KOPT-K1 (cell line): ENCODE results near the gene PHLPP1.

Source experiments
- H3K27ac ChIP-seq: fragments of 200-600 bp; sonication (generic); 2 replicates; pipeline ENCODE4 v1.5.1; 2016; ENCODE audit warnings: antibody characterized with exemption, mild to moderate bottlenecking, low read depth, low read length; ENCODE audit not compliant: poor library complexity, severe bottlenecking
- H3K36me3 ChIP-seq: fragments of 200-600 bp; sonication (generic); 2 replicates; pipeline ENCODE4 v1.5.1; 2017; ENCODE audit warnings: antibody characterized with exemption, mild to moderate bottlenecking, low read length, moderate library complexity; ENCODE audit not compliant: insufficient read depth
- H3K9me3 ChIP-seq: fragments of 200-600 bp; sonication (generic); 2 replicates; pipeline ENCODE4 v1.5.1; 2017; ENCODE audit warnings: antibody characterized with exemption, low read length, mild to moderate bottlenecking; ENCODE audit not compliant: insufficient read depth, poor library complexity, severe bottlenecking

Gene PHLPP1

DNA sequence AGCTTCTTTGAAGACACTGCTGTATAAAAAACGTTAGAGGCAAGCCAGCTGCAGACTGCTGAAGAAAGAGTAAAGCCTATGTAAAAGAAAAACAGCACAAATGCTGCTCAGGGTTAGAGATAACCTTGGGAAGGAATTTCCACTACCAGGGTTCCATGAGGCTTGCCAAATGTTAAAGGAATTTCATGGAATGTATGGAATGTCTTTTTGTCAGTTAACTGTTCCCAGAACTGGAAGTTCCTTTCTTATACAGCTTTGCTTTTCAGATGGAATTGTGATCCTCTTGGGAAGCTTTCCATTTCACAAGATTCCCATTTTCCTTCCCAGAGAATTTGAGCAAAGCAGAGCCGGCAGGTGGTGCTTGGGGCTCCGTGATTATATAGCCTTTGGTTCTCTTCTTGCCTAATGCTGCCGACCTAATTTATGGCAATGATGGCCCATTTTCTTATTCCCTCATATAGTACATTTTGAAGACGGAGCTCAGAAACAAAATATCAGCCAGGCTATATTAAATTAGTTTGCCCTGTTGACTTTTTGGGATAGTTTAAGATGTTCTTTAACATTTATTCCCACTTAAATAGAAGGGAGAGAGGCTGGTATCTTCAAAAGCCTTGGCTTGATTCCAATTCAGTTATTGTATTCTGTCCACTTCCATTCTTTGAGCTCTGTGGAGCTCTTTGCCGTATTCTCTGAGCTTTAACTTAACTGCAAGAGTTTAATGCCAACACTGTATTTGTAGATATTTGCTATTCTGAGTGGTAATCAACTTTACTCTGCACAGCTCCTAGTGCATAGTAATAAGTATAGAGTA is 162.3 kb downstream of the PHLPP1 start:
- H3K27ac ChIP-seq = no peak overlapping the region
- H3K36me3 ChIP-seq = no peaks in the 10 kb centered on the region
- H3K9me3 ChIP-seq = no peaks in the 10 kb centered on the region

DNA sequence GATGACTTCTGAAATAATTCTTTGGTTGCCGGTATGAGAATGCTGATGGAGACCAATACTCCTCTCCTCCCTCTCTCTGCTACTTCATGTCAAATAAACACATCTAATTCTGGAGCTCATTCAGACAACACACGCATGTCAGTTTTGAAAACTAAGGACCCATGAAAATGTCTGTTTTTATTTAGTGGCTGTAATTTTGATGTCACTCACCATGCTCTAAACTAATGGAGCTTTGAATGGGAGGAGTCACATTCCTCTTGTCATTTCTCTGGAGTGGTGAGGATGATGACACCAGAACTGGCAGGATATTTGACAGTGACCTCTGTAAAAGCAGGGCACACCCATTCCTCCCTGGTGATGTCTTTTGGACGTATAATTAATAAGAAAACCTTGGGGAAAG is 163.0 kb downstream of the PHLPP1 start:
- Histone ChIP-seq H3K9me3 (no peaks in the 10 kb centered on the region), H3K36me3 (no peaks in the 10 kb centered on the region), H3K27ac (no peak overlapping the region)

GRCh38 chr18:62880034-62880433 is 164.7 kb downstream of the PHLPP1 start:
- no peak overlapping the region for H3K27ac ChIP-seq
- H3K36me3 ChIP-seq = no peaks in the 10 kb centered on the region
- no peaks in the 10 kb centered on the region for H3K9me3 ChIP-seq

DNA sequence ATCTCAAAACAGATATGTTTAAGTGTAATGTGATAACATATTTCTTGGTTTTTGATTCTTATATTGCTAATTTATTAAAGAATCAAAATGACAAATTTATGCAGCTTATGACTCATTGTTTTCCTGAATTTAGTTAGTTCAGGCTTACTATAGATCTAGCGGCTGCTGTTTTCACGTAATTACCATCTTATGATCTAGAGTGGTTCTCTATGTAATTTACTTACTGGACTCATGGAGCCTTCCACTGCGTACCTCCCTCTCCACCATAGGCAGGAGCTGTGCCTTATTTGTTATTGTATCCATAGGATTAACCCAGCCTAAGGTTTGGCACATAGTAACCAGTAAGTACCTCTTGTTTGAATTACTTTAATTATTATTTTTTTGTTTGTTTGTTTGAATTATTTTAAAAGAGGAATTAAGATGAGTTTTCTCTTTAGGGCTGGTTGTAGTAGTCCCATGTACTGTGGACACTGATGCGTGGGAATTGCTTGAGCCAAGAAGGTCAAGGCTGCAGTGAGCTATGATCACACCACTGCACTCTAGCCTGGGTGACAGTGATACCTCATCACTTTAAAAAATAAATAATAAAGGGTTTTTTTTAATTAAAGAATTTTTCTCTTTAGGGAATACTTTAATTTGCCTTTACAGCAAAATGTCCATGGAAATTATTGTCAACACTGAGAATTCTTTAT is 165.5 kb downstream of the PHLPP1 start:
- Histone ChIP-seq H3K27ac (no peak overlapping the region), H3K9me3 (no peaks in the 10 kb centered on the region), H3K36me3 (no peaks in the 10 kb centered on the region)

DNA sequence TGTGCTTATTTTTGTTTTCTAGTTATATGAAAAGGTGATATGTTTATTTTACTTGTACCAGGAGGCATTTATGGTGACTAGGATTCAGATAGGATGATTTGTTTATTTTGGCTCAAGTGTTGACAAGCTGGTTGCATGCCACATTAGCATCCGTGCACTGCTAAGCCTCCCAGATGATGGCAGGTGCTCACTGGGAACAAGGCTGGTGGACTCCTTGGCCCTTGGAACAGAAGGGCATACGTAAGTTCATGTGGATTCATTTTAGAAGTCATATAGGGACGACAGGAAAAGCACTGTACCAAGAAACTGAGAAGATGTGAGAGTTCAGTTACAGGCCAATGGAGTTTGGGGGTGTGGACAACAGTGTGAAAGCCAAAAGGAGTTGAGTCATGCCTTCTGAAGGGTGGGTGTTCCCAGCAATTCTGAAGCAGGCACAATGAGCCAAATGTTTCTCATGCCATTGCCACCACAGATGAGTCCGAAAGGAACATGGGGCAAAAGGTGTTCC is 166.2 kb downstream of the PHLPP1 start:
- Histone ChIP-seq H3K27ac (no peak overlapping the region), H3K36me3 (no peaks in the 10 kb centered on the region), H3K9me3 (no peaks in the 10 kb centered on the region)

GRCh38 chr18:62883937-62884735 is 168.8 kb downstream of the PHLPP1 start:
- H3K36me3 ChIP-seq = no peaks in the 10 kb centered on the region
- H3K27ac ChIP-seq = no peak overlapping the region
- no peaks in the 10 kb centered on the region for H3K9me3 ChIP-seq

GRCh38 chr18:62885804-62886203 is 170.5 kb downstream of the PHLPP1 start:
- Histone ChIP-seq H3K27ac (no peak overlapping the region), H3K36me3 (no peaks in the 10 kb centered on the region), H3K9me3 (no peaks in the 10 kb centered on the region)

DNA sequence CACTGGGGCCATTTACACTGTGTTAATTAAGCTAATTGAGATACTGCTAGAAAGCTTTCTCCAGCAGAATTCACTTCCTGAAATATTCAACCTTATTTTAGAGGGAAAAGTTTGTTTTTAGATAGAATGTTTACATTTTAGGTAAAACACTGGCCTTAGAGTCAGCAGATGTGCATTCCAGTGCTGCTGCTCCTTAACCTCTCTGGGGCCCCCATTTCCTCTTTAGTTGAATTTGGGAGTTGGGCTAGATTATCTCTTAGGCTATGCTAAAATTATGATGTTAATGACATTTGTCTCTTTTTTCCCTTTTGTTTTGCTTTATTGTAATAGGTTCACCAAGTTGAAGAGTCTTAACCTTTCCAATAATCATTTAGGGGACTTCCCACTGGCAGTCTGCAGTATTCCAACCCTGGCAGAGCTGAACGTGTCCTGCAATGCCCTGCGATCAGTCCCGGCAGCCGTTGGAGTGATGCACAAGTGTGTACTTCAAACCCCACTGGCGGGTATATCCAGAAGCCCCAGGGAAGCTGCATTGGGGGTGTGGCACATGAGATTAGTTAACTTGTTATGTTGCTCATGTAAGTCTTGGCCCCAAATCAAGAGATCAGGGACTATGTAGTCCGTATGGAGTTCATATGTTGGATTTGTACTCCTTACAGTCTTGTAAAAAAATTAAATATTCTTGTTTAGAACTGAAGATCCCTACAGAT is 179.5 kb downstream of the PHLPP1 start:
- Histone ChIP-seq H3K36me3 (no peaks in the 10 kb centered on the region), H3K9me3 (no peaks in the 10 kb centered on the region), H3K27ac (no peak overlapping the region)

- H3K36me3 ChIP-seq = no peaks in the 10 kb centered on the region
- H3K9me3 ChIP-seq = no peaks in the 10 kb centered on the region
- H3K27ac ChIP-seq = no peak overlapping the region
Observed at GRCh38 chr18:62897153-62897552, 181.8 kb downstream of the PHLPP1 start.

DNA sequence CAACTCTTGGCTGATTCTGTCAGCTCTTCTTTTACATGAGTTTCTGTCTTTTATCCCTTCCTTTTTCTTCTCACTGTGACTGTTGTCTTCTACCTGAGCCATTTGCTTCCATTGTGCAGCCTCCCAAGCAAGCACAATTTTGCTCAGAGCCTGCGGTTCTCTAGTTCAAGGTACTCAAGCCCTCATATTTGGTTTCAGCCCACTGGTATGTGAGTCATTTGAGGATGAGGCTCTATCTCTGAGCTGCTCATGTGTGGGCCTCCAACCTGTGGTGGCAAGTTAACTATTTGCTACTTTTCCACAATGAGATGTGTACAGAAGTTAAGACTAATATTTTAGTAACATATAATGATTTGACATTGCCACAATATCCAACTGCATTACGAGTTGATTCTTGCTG is 183.0 kb downstream of the PHLPP1 start:
- Histone ChIP-seq H3K27ac (no peak overlapping the region), H3K36me3 (no peaks in the 10 kb centered on the region), H3K9me3 (no peaks in the 10 kb centered on the region)

GRCh38 chr18:62899534-62899933 is 184.2 kb downstream of the PHLPP1 start:
- Histone ChIP-seq H3K27ac (no peak overlapping the region), H3K9me3 (no peaks in the 10 kb centered on the region), H3K36me3 (no peaks in the 10 kb centered on the region)

DNA sequence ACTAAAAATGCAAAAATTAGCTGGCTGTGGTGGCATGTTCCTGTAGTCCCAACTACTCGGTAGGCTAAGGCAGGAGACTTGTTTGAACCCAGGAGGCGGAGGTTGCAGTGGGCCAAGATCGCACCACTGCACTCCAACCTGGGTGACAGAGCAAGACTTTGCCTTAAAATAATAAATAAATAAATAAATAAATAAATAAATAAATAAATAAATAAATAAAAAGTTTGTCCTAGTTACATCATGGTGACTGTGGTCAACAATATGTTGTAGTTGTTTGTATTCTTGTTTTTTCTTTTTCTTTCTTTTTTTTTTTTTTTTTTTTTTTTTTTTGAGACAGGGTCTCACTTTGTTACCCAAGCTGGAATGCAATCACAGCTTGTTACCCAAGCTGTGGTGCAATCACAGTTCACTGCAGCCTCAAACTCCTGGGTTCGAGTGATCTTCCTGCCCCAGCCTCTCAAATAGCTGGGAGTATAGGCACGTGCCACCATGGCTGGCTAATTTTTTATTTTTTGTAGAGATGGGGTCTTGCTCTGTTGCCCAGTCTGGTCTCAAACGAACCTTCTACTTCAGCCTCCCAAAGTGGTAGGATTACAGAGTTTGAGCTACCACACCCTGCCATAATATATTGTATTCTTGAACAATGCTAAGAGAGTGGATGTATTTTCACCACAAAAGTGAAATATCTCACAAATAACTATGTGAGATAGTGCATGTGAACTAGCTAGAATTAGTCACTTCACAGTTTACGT is 185.0 kb downstream of the PHLPP1 start:
- Histone ChIP-seq H3K27ac (no peak overlapping the region), H3K9me3 (no peaks in the 10 kb centered on the region), H3K36me3 (no peaks in the 10 kb centered on the region)

DNA sequence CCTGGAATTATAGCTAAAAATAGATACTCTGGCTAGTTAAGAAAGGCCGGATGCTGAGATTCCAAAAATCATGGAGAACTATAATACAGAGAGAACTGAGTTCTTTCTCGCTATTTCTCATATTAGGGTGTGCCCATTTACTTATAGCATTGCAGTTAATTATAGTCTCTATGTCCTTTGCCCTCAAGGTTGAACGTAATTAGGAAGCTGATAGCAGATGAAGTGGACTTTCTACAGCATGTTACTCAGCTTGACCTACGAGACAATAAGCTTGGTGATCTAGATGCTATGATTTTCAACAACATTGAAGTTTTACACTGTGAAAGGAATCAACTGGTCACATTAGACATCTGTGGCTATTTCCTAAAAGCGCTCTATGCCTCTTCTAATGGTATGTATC is 187.4 kb downstream of the PHLPP1 start:
- Histone ChIP-seq H3K27ac (no peak overlapping the region), H3K36me3 (no peaks in the 10 kb centered on the region), H3K9me3 (no peaks in the 10 kb centered on the region)
